Stimulated activated effector memory CD8-positive, alpha-beta T cell treated with anti-CD3 and anti-CD28 coated beads, Interleukin-12 subunit alpha, Interleukin-12 subunit beta, amount 100 ng/mL, for 72 hours (primary cell): ENCODE measurements around the gene SLC49A3.

ENCODE experiments used
- ATAC-seq: fragments of 150-1000 bp; cut with Tn5 transposase; 2 replicates; pipeline ENCODE4 v1.10.0; 2021
- DNase-seq, 2 donors: peaks; one replicate each; pipeline ENCODE4 v3.0.0; 2021 to 2022; ENCODE audit warnings: low spot score in 2 of 2
- H3K27ac Mint-ChIP-seq: one replicate; pipeline ENCODE4 v1.8.0; 2022; ENCODE audit warnings: mild to moderate bottlenecking, mixed read lengths
- H3K36me3 Mint-ChIP-seq: one replicate; pipeline ENCODE4 v1.8.0; 2022; ENCODE audit warnings: mild to moderate bottlenecking, mixed read lengths
- H3K4me1 Mint-ChIP-seq: one replicate; pipeline ENCODE4 v1.8.0; 2022; ENCODE audit warnings: mixed read lengths
- H3K4me3 Mint-ChIP-seq: one replicate; pipeline ENCODE4 v1.8.0; 2022; ENCODE audit warnings: mild to moderate bottlenecking, mixed read lengths
- H3K9me3 Mint-ChIP-seq: one replicate; pipeline ENCODE4 v1.8.0; 2022; ENCODE audit warnings: mixed read lengths

SLC49A3 gene

DNA sequence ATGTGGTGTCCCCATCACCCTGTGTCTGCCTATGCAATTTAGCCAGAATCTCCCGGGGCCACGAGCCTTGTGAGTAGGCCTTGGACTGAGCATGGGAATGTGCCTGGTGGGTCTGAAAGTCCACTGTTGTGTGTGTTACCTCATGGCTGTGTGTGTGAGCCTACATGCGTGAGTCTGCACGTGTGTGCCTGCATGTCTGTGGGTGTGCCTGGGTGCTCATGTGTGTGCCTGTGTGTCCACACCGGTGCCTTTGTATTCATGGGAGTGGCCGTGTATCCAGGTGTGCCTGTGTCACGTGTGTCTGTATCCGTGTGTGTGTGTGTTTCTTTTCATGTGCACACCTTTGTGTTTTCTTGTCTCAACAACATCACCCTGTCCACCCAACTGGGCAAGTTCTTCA lies 29.1 kb downstream of the SLC49A3 start:
- Mint-ChIP-seq H3K4me3 (no peak overlapping the region), H3K27ac (no peak overlapping the region), H3K9me3 (no peaks in the 10 kb centered on the region), H3K36me3 (no peaks in the 10 kb centered on the region), H3K4me1 (peaks cover 16% of the 10 kb centered on the region)
- ATAC-seq (no peak), DNase-seq (no peak)

DNA sequence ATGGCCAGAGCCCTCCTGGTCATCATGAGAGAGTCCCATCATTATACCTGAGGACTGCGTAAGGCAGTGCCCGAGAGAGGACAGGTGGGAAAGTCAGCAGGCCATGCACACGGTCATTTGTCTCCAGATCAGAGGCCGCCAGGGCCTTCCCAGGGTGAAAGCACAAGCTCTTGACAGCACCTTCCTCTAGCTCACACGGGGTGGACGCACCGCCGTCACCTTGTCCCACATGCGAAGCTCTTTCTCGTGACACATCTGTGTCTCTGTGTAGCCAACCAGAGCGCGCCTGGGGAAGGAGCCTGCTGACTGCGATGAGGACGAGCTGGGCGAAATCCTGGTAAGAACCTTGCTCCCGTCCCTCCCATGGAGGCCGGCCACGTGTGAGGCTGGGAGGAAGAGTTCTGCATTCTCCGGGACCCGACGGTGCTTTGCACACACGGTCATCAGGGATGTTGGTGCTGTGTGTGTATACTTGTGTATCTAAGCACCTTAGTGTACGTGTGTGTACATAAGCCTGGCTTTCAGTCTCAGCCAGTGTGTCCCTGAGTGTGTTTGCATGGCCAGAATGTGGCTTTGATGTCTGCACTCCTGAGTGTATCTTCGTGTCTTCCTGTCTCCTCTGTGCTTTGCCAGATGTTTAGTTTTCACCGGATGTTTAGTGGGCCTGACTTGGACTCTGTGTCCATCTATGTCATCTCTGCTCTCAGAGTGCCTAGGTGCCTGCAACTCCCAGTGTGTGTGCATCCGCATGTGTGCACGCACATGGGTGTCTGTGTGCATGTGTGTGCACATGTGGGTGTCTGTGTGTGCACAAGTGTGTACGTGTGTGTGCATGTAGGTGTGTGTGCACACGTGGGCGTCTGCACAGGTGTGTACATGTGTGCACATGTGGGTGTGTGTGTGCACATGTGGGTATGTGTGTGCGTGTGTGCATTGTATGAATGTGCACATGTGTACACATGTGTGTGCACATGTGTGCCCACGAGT lies 30.0 kb downstream of the SLC49A3 start:
- Mint-ChIP-seq H3K4me1 (peaks cover 8% of the 10 kb centered on the region), H3K27ac (no peak overlapping the region), H3K36me3 (no peaks in the 10 kb centered on the region), H3K4me3 (no peak overlapping the region), H3K9me3 (no peaks in the 10 kb centered on the region)
- ATAC-seq (no peak), DNase-seq (no peak)

DNA sequence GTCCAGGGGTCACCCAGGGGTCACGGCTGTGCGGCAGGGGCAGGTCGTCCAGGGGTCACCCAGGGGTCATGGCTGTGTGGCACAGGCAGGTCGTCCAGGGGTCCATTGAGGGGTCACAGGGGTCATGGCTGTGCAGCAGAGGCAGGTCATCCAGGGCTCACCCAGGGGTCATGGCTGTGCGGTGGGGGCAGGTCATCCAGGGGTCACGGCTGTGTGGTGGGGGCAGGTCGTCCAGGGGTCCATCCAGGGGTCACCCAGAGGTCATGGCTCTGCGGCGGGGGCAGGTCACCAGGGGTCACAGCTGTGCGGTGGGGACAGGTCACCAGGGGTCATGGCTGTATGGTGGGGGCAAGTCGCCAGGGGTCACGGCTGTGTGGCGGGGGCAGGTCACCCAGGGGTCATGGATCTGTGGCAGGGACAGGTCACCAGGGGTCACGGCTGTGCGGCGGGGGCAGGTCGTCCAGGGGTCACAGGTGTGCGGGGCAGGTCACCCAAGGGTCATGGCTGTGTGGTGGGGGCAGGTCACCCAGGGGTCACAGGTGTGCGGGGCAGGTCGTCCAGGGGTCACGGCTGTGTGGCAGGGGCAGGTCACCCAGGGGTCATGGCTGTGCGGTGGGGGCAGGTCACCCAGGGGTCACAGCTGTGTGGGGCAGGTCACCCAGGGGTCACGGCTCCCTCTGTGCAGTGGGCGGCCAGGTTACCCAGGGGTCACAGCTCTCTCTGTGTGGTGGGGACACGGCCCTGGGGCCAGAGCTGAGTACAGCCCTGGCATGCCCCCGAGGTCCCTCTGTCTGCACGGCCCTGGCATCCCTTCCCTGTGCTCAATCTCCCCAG lies 30.9 kb downstream of the SLC49A3 start:
- Mint-ChIP-seq H3K27ac (no peak overlapping the region), H3K9me3 (no peaks in the 10 kb centered on the region)
- DNase-seq = no peak

DNA sequence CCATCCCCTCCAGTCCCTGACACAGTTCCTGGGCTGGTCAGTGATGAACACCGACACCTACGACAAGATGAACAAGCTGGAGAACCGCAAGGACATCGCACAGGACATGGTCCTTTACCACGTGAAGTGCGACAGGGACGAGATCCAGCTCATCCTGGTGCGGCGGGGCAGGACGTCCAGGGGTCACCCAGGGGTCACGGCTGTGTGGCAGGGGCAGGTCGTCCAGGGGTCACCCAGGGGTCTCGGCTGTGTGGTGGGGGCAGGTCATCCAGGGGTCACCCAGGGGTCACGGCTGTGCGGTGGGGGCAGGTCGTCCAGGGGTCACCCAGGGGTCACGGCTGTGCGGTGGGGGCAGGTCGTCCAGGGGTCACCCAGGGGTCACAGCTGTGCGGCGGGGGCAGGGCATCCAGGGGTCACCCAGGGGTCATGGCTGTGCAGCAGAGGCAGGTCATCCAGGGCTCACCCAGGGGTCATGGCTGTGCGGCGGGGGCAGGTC lies 31.6 kb downstream of the SLC49A3 start:
- no peaks in the 10 kb centered on the region for H3K9me3 Mint-ChIP-seq
- no peak for ATAC-seq
- H3K27ac Mint-ChIP-seq = no peak overlapping the region
- no peaks in the 10 kb centered on the region for H3K36me3 Mint-ChIP-seq
- H3K4me1 Mint-ChIP-seq = peaks cover 8% of the 10 kb centered on the region
- no peak for DNase-seq
- H3K4me3 Mint-ChIP-seq = no peak overlapping the region

More for the DNA sequence above, 30.9 kb downstream of the SLC49A3 start:
- H3K4me3 Mint-ChIP-seq = no peak overlapping the region
- H3K4me1 Mint-ChIP-seq = peaks cover 8% of the 10 kb centered on the region
- ATAC-seq = no peak
- no peaks in the 10 kb centered on the region for H3K36me3 Mint-ChIP-seq

DNA sequence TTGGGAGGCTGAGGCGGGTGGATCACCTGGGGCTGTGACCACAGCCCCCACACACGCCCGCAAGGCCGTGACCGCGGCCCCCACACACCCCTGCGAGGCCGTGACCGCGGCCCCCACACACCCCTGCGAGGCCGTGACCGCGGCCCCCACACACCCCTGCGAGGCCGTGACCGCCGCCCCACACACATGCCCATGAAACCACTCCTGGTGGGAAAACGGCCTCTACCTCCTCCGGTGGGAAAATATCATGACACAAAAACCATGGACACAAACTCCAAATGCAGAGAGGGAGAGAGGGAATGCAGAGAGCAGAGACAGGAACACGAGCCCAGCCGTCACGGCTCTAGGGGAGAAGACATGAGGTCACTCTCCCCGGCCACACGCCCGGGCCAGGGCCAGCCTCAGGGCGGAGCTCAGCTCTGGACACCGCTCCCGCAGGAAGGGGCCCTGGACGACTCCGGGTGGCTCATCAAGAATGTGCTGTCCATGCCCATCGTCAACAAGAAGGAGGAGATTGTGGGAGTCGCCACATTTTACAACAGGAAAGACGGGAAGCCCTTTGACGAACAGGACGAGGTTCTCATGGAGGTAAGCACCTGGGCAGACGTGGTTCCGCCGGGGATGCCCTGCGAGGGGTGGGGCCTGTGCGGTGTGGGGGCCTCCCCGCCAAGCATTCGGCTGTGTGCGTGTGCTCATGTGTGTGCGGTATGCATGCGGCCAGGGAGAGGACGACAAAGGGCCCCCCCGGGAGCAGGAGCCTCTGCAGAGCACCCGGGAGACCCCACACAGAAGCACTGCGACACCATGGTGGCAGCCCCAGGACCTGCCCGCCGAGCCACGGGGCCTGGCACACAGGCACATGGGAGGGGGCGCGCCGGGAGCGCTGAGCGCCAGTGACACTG lies 32.3 kb downstream of the SLC49A3 start:
- no peak for ATAC-seq
- Mint-ChIP-seq H3K4me1 (peaks cover 8% of the 10 kb centered on the region), H3K9me3 (no peaks in the 10 kb centered on the region), H3K36me3 (no peaks in the 10 kb centered on the region), H3K27ac (no peak overlapping the region), H3K4me3 (no peak overlapping the region)
- DNase-seq = no peak

DNA sequence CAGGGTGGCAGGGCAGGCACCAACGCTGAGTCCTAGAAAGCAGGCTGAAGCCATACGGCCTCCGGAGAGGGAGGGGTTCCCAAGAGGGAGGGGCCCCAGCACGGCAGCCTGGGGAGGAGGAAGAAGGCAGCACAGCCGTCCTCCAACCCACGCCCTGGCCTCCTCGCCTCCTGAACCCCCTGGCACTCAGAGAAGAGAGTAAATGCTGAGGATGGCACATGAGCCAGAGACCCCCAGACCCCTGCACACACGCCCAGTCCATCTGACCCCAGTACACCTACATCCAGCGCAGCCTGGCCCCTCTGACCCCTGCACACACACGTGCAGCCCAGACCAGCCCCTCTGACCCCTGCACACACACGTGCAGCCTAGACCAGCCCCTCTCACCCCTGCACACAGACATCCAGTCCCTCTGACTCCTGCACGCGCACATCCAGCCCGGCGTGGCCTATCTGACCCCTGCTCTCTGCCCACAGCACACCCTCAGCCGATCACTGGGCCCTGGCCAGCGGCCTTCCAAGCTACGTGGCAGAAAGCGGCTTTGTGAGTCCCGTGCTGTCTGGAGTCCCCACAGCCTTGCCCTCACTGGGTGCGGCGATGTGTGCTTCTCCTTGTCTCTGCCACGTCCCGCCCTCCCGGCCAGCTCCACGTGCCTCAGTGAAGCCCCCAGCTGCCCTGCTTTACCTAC lies 33.3 kb downstream of the SLC49A3 start:
- no peak for DNase-seq
- H3K4me3 Mint-ChIP-seq = no peak overlapping the region
- no peaks in the 10 kb centered on the region for H3K36me3 Mint-ChIP-seq
- no peak overlapping the region for H3K27ac Mint-ChIP-seq
- H3K9me3 Mint-ChIP-seq = no peaks in the 10 kb centered on the region
- H3K4me1 Mint-ChIP-seq = peaks cover 8% of the 10 kb centered on the region
- no peak for ATAC-seq

DNA sequence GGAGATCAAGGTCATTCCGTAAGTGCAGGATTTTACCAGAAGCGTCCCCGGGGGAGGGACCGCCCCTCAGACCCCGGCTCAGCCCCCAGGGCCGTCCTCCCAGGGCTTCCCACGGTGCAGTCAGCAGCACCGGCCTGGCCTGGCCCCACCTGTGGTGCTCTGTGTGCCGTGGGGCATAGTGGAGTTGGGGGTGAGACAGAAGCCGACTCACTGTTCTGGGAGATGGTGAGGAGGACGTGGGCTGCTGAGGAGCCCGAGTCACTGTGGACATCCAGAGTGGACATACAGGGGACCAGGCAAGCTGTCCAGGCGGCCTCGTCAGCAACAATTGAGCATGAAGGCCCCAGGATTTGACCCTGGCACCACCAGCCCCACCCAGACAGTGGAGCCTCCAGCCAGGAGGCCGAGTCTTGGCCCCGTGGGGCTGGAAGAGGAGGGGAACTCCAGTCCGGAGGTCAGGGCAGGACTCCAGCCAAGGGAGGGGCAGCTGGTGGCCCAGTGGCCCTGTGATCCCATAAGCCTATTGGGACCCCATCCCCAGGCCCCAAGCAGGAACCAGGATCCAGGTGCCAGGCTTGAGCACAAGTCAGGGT lies 34.0 kb downstream of the SLC49A3 start:
- H3K36me3 Mint-ChIP-seq = no peaks in the 10 kb centered on the region
- DNase-seq (no peak), ATAC-seq (no peak)
- peaks cover 8% of the 10 kb centered on the region for H3K4me1 Mint-ChIP-seq
- no peak overlapping the region for H3K4me3 Mint-ChIP-seq
- H3K9me3 Mint-ChIP-seq = no peaks in the 10 kb centered on the region
- H3K27ac Mint-ChIP-seq = no peak overlapping the region

DNA sequence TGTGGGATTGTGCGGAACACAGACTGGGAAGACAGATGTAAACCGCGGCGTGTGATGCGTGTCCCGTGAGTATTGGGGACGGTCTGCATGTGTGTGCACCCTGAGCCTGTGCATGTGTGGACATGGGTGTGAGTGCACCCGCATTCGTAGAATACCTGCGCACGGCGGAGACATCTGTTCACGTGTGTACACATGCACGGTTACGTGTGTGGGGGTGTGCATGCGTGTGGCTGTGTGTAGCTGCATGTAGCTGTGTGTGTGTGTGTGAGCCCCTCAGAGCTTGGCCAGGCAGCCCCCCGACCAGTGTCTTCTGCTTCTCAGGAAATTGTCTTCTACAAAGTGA lies 34.5 kb downstream of the SLC49A3 start:
- Mint-ChIP-seq H3K4me1 (peaks cover 5% of the 10 kb centered on the region), H3K27ac (no peak overlapping the region), H3K36me3 (no peaks in the 10 kb centered on the region), H3K4me3 (no peak overlapping the region), H3K9me3 (no peaks in the 10 kb centered on the region)
- ATAC-seq = no peak
- DNase-seq = no peak

DNA sequence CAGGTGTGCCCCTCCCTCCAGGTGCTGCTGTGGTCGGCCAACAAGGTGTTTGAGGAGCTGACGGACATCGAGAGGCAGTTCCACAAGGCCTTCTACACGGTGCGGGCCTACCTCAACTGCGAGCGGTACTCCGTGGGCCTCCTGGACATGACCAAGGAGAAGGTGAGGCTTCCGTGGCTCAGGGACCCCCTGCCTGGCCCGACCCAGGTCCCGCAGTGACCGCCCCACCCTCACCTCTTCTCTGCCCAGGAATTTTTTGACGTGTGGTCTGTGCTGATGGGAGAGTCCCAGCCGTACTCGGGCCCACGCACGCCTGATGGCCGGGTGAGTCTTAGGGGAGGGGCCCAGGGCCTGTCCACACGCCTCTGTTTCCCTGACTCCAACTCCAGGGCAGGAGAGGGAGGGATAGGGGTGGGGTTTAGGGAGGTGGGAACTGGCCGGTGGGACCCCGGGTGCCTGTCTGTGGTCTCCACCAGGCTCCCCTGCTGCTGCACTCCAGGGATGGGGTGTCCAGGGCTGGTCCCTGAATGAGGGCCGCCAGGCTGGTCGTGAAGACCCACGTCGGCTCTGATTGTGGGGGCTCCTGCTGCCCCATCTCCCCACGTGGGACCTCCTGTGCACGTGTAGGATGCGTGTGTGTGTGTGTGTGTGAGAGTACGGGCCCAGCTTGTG lies 35.0 kb downstream of the SLC49A3 start:
- Mint-ChIP-seq H3K27ac (no peak overlapping the region), H3K36me3 (no peaks in the 10 kb centered on the region), H3K4me3 (no peak overlapping the region), H3K9me3 (no peaks in the 10 kb centered on the region), H3K4me1 (peaks cover under 1% of the 10 kb centered on the region)
- no peak for ATAC-seq
- DNase-seq = no peak

DNA sequence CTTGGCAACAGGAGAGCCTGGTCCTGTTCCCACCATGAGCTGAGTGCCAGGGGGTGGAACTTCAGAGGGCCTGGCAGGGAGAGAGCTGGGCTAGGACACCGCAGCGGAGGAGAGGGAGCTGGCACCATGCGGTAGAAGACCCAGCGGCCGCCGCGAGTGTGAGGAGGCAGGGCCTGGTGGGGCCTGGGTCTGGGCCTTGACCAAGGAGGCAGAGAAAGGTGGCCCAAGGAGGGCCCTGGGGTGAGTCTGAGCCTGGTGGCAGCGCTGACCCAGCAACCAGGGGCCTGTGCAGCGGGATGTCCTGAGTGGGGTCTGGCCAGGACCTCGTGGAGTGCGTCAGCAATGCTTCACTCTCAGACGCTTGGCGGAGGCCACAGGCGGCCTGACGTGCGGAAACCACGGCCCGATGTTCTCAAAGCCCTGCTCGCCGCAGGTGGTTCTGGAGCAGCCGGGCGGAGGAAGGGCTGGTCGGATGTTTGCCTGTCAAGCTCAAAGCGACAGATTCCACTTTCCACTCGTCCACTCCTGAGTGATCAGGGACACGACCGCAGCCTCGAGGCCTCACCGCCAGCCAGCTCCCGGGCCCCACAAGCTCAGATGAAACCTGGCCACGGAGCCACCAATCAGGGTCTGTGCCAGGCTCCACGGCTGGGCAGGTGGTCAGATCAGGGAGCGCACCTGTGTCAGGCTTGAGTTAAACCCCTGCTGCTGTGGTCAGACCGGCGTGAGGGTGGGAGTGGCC lies 35.7 kb downstream of the SLC49A3 start:
- Mint-ChIP-seq H3K4me1 (no peaks in the 10 kb centered on the region), H3K36me3 (no peaks in the 10 kb centered on the region), H3K27ac (no peak overlapping the region), H3K4me3 (no peak overlapping the region), H3K9me3 (no peaks in the 10 kb centered on the region)
- DNase-seq (no peak), ATAC-seq (no peak)

DNA sequence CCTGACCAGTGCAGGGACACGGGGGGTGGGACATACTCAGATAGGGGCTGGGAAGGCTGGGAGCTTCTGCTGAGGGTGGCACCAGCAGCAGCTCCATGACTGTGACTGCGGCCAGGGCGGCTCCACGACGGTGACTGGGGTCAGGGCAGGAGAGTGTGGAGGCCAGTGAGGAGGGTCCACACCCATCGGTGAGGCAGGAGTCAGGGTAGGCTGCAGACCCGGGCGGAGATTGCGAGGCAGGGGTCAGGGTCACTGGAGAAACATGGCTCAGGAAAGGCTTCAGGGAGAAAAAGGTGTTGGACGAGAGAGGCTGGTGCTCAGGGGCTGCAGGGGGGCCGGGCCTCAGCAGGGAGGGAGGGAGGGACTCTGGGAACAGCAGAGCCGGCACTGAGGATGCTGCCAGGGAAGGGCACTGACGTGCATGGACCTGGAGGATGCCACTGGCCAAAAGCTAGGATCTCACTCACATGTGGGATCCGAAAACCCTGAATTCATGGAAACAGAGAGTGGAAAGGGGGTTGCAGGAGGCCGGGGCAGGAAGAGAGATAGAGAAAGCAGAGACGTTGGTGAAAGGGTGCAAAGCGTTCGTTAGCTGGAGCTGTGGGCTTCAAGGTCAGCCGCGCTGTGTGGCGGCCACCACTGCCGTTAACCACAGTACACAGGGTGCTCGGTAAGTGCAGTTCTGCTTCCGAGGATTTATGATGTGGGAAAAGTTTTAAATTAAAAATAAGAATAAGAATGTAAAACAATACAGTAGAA lies 36.9 kb downstream of the SLC49A3 start:
- no peak overlapping the region for H3K4me3 Mint-ChIP-seq
- no peak for DNase-seq
- H3K27ac Mint-ChIP-seq = no peak overlapping the region
- no peaks in the 10 kb centered on the region for H3K36me3 Mint-ChIP-seq
- no peaks in the 10 kb centered on the region for H3K9me3 Mint-ChIP-seq
- no peak for ATAC-seq
- no peaks in the 10 kb centered on the region for H3K4me1 Mint-ChIP-seq

DNA sequence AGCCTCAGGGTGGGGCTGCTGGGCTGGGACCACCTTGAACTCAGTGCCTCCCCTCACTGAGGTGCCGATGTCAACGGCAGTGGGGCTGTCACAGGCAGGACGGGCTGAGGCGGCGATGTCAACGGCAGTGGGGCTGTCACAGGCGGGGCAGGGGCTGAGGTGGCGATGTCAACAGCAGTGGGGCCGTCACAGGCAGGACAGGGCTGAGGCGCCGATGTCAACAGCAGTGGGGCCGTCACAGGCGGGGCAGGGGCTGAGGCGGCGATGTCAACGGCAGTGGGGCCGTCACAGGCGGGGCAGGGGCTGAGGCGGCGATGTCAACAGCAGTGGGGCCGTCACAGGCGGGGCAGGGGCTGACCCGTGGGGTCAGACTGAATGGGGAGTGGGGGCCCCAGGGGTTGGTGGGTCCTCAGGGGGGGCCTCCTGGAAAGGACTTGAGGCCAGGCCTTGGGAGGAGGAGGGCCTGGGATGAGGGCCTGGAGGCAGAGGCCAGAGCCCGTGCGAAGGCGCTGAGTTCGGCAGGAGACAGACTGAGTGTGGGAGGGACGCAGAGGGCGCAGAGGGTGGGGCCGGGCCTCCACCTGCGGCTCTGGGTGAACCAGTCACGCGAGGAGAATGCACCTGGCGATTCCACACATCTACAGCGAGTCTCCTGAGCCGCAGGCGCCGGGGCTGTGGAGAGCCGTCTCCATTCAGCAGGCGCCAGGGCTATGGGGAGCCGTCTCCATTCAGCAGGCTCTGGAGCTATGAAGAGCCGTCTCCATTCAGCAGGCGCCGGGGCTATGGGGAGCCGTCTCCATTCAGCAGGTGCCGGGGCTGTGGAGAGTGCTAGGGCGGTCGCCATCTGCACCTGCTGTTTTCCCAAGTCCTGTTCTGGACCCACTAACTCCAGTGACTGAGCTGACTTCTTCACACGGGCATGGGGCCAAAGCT lies 37.7 kb downstream of the SLC49A3 start:
- no peak overlapping the region for H3K4me3 Mint-ChIP-seq
- no peaks in the 10 kb centered on the region for H3K4me1 Mint-ChIP-seq
- H3K36me3 Mint-ChIP-seq = no peaks in the 10 kb centered on the region
- no peak for ATAC-seq
- H3K27ac Mint-ChIP-seq = no peak overlapping the region
- no peaks in the 10 kb centered on the region for H3K9me3 Mint-ChIP-seq
- no peak for DNase-seq
